Right atrium auricular region (tissue), 2 donors: ENCODE data around the gene LEMD3. TPM values are rescaled to one million over a fixed set of nuclear protein-coding genes. Genes with fewer than 3 reads are reported as not detected.

Source experiments
- DNase-seq: peaks from one replicate; pipeline ENCODE4 v3.0.0-alpha.2; 2019; ENCODE audit warnings: low spot score
- H3K27ac ChIP-seq, 2 donors: fragments of 200-600 bp; sonication (generic); 1 replicate in 1 of 2; 2 replicates in 1 of 2; pipeline ENCODE4 v1.5.1; 2016 to 2019
- H3K27me3 ChIP-seq, 2 donors: fragments of 200-600 bp; sonication (generic); one replicate each; pipeline versions ENCODE4 v1.5.1 to v1.6.0; 2017 to 2019
- H3K36me3 ChIP-seq: fragments of 200-600 bp; sonication (generic); one replicate; pipeline ENCODE4 v1.5.1; 2016
- H3K4me1 ChIP-seq, 2 donors: fragments of 200-600 bp; sonication (generic); one replicate each; pipeline versions ENCODE4 v1.5.1 to v1.6.0; 2017 to 2019
- H3K4me3 ChIP-seq, 2 donors: fragments of 200-600 bp; sonication (generic); 1 replicate in 1 of 2; 2 replicates in 1 of 2; pipeline ENCODE4 v1.5.1; 2017 to 2019; ENCODE audit warnings: mild to moderate bottlenecking in 1 of 2, moderate library complexity in 1 of 2
- H3K9me3 ChIP-seq, 2 donors: fragments of 200-600 bp; sonication (generic); one replicate each; pipeline ENCODE4 v1.5.1; 2019
- total RNA-seq, 2 donors: library from RNA; depleted of rRNA; stranded (reverse); fragments of >200 nt; gene quantifications; one replicate each; pipeline ENCODE4 v1.1.0, GENCODE V29; 2016
- TF ChIP-seq, protein P1 (sequence below), 2 donors: fragments of 200-600 bp; sonication (generic); IDR thresholded peaks; one replicate each; pipeline ENCODE4 v1.5.1; 2019; ENCODE audit warnings: antibody characterized with exemption in 2 of 2

Gene LEMD3
- total RNA-seq, 2 donors from 2014 or later, result 11.3 to 14.0 TPM

DNA sequence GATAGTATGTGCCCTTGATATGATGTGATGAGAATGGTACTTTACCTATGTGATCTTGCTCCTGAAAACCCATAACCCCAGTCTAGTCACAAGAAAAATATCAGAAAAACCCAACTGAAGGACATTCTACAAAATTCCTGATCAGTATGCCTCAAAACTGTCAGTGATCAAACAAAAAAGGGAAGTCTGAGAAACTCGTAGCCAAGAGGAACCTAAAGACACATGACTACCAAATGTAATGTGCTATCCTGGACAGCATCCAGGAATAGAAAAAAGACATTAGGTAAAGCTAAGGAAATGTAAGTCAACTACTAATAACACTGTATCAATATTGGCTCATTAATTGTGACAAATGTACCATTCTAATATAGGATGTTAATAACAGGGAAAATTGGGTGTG, 44.1 kb upstream of the LEMD3 start:
- H3K27ac ChIP-seq, result no peak overlapping the region
- TF ChIP-seq, protein P1, sequence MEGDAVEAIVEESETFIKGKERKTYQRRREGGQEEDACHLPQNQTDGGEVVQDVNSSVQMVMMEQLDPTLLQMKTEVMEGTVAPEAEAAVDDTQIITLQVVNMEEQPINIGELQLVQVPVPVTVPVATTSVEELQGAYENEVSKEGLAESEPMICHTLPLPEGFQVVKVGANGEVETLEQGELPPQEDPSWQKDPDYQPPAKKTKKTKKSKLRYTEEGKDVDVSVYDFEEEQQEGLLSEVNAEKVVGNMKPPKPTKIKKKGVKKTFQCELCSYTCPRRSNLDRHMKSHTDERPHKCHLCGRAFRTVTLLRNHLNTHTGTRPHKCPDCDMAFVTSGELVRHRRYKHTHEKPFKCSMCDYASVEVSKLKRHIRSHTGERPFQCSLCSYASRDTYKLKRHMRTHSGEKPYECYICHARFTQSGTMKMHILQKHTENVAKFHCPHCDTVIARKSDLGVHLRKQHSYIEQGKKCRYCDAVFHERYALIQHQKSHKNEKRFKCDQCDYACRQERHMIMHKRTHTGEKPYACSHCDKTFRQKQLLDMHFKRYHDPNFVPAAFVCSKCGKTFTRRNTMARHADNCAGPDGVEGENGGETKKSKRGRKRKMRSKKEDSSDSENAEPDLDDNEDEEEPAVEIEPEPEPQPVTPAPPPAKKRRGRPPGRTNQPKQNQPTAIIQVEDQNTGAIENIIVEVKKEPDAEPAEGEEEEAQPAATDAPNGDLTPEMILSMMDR (IDR thresholded peaks at IDR 0.05), result no peak
- DNase-seq, result no peak
- no peaks in the 10 kb centered on the region for H3K9me3 ChIP-seq
- no peak overlapping the region for H3K4me3 ChIP-seq
- peaks cover 13 to 15% of the 10 kb centered on the region in 2 donors for H3K27me3 ChIP-seq
- H3K4me1 ChIP-seq, result peaks cover 0 to 9% of the 10 kb centered on the region in 2 donors
- H3K36me3 ChIP-seq, result no peaks in the 10 kb centered on the region

DNA sequence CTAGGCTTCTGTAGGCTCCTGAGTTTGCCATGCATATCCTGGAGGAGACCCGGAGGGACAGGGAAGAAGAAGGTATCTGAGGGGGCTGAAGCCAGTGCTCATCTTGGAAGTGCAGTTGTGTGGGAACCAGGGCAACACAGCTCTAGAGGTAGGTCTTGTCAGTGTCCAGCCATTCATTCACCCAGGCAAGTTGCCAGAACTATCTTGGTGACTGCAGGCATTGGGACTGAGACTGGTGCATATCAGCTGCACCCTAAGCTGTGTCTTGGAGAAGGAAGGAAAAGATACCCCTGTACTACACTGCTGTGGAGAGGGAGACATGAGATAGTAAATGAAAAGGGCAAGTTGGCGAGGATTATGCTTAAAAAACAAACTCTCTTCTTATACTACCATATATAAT, 43.4 kb upstream of the LEMD3 start:
- Histone ChIP-seq H3K4me1 (peaks cover 0 to 6% of the 10 kb centered on the region in 2 donors), H3K36me3 (no peaks in the 10 kb centered on the region), H3K27me3 (peaks cover 10 to 11% of the 10 kb centered on the region in 2 donors), H3K27ac (no peak overlapping the region), H3K4me3 (no peak overlapping the region), H3K9me3 (no peaks in the 10 kb centered on the region)
- TF ChIP-seq, protein P1 (IDR thresholded peaks at IDR 0.05), result no peak
- no peak for DNase-seq

DNA sequence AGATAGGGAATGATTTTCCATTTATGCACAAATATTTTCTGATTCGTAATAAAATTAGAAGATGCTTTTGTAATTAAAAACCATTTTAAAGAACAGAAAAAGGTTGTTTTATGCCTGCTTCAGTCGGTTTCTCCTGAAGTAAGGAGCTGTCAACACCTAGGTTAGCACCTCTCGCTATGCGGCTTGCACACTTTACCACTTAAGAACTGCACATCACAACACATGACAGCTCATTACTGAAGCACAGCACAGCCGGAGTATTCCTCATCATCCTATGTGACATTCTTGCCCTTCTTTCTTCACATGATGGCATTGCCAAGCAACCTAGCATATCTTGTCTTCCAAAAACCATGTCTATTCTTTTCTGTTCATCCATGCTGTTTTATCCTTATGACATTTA, 42.9 kb upstream of the LEMD3 start:
- H3K27me3 ChIP-seq, result peaks cover 5 to 6% of the 10 kb centered on the region in 2 donors

DNA sequence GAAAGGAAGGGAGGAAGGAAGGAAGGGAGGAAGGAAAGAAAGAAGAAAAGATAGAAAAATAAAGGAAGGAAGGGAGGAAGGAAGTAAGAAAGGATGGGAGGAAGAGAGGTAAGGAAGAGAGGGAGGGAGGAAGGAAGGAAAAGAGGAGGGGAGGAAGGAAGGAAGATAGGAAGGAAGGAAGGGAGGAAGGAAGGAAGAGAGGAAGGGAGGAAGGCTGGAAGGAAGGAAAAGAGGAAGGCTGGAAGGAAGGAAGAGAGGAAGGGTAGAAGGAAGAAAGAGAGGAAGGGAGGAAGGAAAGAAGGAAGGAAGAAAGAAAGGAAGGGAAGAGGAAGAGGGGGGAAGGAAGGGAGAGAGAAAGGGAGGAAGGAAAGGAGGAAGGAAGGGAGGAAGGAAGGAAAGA, 35.5 kb upstream of the LEMD3 start:
- Histone ChIP-seq H3K27me3 (no peaks in the 10 kb centered on the region), H3K27ac (no peak overlapping the region), H3K36me3 (no peaks in the 10 kb centered on the region), H3K4me1 (no peaks in the 10 kb centered on the region), H3K4me3 (no peak overlapping the region), H3K9me3 (no peaks in the 10 kb centered on the region)
- TF ChIP-seq, protein P1 (IDR thresholded peaks at IDR 0.05), result no peak
- DNase-seq, result no peak

More for the DNA sequence above, 42.9 kb upstream of the LEMD3 start:
- peaks cover 0 to 1% of the 10 kb centered on the region in 2 donors for H3K4me1 ChIP-seq
- no peaks in the 10 kb centered on the region for H3K9me3 ChIP-seq
- DNase-seq, result no peak
- no peak overlapping the region for H3K27ac ChIP-seq
- no peak overlapping the region for H3K4me3 ChIP-seq
- H3K36me3 ChIP-seq, result no peaks in the 10 kb centered on the region
- TF ChIP-seq, protein P1 (IDR thresholded peaks at IDR 0.05), result no peak

DNA sequence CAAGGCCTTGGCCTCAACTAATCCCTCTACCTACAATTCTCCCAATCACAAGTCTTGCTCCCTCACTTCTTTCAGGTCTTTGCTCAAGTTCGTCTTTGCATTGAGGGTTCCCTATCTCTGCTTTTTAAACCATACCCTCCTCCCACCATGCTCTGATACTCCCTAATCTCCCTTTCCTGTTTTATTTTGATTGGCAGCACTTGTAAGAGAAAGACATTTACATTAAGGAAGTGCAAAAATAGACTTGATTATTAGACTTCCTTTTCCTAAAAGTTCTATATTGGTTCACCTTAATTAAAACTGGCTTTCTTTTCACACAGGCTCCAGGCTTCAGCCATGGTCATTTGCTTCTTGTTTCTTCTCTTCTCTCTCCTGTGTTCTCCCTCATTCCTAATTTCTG, 30.0 kb upstream of the LEMD3 start:
- Histone ChIP-seq H3K9me3 (no peaks in the 10 kb centered on the region), H3K4me3 (no peak overlapping the region), H3K4me1 (no peaks in the 10 kb centered on the region), H3K27ac (no peak overlapping the region), H3K27me3 (no peaks in the 10 kb centered on the region), H3K36me3 (no peaks in the 10 kb centered on the region)
- TF ChIP-seq, protein P1 (IDR thresholded peaks at IDR 0.05), result no peak
- no peak for DNase-seq

DNA sequence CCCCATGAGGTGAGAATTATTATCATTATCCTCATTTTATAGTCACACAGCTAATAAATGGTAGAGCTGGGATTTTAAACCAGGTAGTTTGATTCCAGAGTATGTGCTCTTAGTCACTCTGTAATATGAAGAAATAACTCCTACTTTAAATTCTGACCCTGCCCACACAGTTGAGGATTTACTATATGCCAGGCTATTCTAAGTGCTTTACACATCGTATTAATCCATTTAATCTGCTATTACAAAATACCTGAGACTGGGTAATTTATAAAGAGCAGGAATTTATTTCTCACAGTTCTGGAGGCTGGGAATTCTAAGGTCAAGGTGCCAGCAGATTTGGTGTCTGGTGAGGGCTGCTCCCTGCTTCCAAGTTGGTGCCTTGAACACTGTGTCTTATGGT, 28.6 kb upstream of the LEMD3 start:
- Histone ChIP-seq H3K4me1 (no peaks in the 10 kb centered on the region), H3K27ac (no peak overlapping the region), H3K9me3 (no peaks in the 10 kb centered on the region), H3K36me3 (no peaks in the 10 kb centered on the region), H3K4me3 (no peak overlapping the region), H3K27me3 (no peaks in the 10 kb centered on the region)
- TF ChIP-seq, protein P1 (IDR thresholded peaks at IDR 0.05), result no peak
- no peak for DNase-seq
